Fibroblast of lung (primary cell): Measurements from ENCODE around the gene ADA.

ENCODE experiments used
- EZH2 ChIP-seq: IDR thresholded peaks from 2 replicates; pipeline ENCODE4 v1.5.1; 2012; ENCODE audit warnings: low read length, control low read depth, mild to moderate bottlenecking; ENCODE audit errors: missing control alignments
- TF ChIP-seq, protein P1 (sequence below), 2 donors: IDR thresholded peaks in 1 of 2; conservative IDR thresholded peaks in 1 of 2; 1 replicate in 1 of 2; 2 replicates in 1 of 2; pipeline ENCODE4 v1.5.1; 2011 to 2012; ENCODE audit warnings: low read length in 2 of 2, control low read depth in 1 of 2, inconsistent platforms in 1 of 2, low read depth in 1 of 2, mild to moderate bottlenecking in 1 of 2

DNA sequence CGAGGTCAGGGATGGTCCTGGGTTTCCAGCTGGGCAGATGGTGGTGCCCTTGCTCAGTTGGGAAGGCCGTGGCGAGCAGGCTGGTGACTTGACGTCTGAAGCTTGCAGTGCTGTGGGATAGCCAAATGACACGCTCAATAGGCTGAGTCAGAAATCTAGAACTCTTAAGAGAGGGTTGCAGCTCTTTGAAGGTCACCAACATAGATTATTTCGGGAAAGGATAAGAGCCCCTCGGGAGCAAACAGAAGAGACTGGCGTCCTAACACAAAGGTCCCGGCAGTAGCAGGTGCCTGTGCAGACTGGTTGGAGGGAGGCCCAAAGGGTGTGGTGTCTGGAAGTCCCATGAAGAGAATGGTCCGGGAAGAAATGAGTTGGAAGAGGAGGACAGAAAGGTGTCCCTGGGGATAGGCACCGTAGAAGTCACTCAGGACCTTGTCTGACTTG, 50.7 kb downstream of the ADA start:
- TF ChIP-seq, protein P1, sequence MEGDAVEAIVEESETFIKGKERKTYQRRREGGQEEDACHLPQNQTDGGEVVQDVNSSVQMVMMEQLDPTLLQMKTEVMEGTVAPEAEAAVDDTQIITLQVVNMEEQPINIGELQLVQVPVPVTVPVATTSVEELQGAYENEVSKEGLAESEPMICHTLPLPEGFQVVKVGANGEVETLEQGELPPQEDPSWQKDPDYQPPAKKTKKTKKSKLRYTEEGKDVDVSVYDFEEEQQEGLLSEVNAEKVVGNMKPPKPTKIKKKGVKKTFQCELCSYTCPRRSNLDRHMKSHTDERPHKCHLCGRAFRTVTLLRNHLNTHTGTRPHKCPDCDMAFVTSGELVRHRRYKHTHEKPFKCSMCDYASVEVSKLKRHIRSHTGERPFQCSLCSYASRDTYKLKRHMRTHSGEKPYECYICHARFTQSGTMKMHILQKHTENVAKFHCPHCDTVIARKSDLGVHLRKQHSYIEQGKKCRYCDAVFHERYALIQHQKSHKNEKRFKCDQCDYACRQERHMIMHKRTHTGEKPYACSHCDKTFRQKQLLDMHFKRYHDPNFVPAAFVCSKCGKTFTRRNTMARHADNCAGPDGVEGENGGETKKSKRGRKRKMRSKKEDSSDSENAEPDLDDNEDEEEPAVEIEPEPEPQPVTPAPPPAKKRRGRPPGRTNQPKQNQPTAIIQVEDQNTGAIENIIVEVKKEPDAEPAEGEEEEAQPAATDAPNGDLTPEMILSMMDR (conservative IDR thresholded peaks at IDR 0.05 in 1 of 2, IDR thresholded peaks at IDR 0.05 in 1 of 2; ENCODE audit: low read depth in 1 of 2, low read length in 2 of 2), result no peak
- no peak for TF ChIP-seq EZH2
